K562 (cell line): Measurements from ENCODE around the gene NME7. TPM values are rescaled to one million over a fixed set of nuclear protein-coding genes. Genes with fewer than 3 reads are reported as not detected.

Experiments
- ATAC-seq: fragments of 200-7000 bp; cut with Tn5 transposase; 3 replicates; pipeline ENCODE4 v1.9.1; 2020; ENCODE audit warnings: moderate library complexity
- BruUV-seq: library from RNA; stranded (reverse); fragments of 400-500 nt; replicated peaks from 2 replicates; lab custom pipeline; 2021; lab: Mats Ljungman, UMichigan
- CTCF ChIA-PET: fragments of 300-600 bp; formaldehyde crosslinking; extraction: SDS; loops from one replicate; lab custom pipeline; 2021; ENCODE audit warnings: low intra/inter-chr PET ratio; lab: Yijun Ruan, JAX
- POLR2A ChIA-PET: fragments of 300-600, 350-650 bp; sonication (Branson Sonifier 250); formaldehyde crosslinking; extraction: SDS; loops from one replicate; lab custom pipeline; 2021; ENCODE audit warnings: antibody characterized with exemption, inconsistent platforms; lab: Yijun Ruan, JAX
- DNase-seq, 4 experiments: peaks; one replicate each; pipeline versions ENCODE4 v3.0.0 to v3.0.0-alpha.2; 2011 to 2018; ENCODE audit warnings: low spot score in 3 of 4, mixed read lengths in 3 of 4; ENCODE audit errors: extremely low read depth in 1 of 4
- FAIRE-seq: peaks from 2 replicates; lab custom pipeline; 2011; peaks lifted over from hg19 to GRCh38; lab: Jason Lieb, UNC
- H2AFZ ChIP-seq: 2 replicates; pipeline ENCODE4 v1.6.0; 2011; ENCODE audit warnings: low read depth, low read length, control low read depth, inconsistent platforms
- H3K27ac ChIP-seq: fragments of 200-600 bp; 3 replicates; pipeline ENCODE4 v1.8.0; 2011; ENCODE audit warnings: low read depth, mild to moderate bottlenecking, control low read depth, inconsistent platforms, low read length, moderate library complexity, mixed read lengths; ENCODE audit errors: extremely low read depth
- H3K27me3 ChIP-seq, 2 experiments: fragments of 300-600 bp in 1 of 2; 2 replicates in 1 of 2; 3 replicates in 1 of 2; pipeline versions ENCODE4 v1.6.0 to v1.8.0; 2011; ENCODE audit warnings: inconsistent platforms in 2 of 2, low read length in 2 of 2, mild to moderate bottlenecking in 1 of 2, mixed read lengths in 1 of 2, moderate library complexity in 1 of 2; ENCODE audit not compliant: control insufficient read depth in 2 of 2, insufficient read depth in 2 of 2
- H3K36me3 ChIP-seq: fragments of 300-600 bp; 3 replicates; pipeline ENCODE4 v1.8.0; 2011; ENCODE audit warnings: mild to moderate bottlenecking, low read length, inconsistent platforms; ENCODE audit not compliant: control insufficient read depth, insufficient read depth
- H3K4me1 ChIP-seq, 2 experiments: fragments of 200-600 bp in 1 of 2; replicated peaks in 1 of 2; 2 replicates in 1 of 2; 3 replicates in 1 of 2; pipeline versions ENCODE4 v1.5.1 to v1.8.0; 2011; ENCODE audit warnings: inconsistent platforms in 2 of 2, low read length in 2 of 2, mild to moderate bottlenecking in 1 of 2, mixed read lengths in 1 of 2, moderate library complexity in 1 of 2; ENCODE audit not compliant: control insufficient read depth in 2 of 2, insufficient read depth in 2 of 2
- H3K4me2 ChIP-seq: 2 replicates; pipeline ENCODE4 v1.6.1; 2011; ENCODE audit warnings: low read length, control low read depth, inconsistent platforms, mixed read lengths; ENCODE audit not compliant: insufficient read depth
- H3K4me3 ChIP-seq: fragments of 200-600 bp; sonication (generic), shearing (Covaris generic); 2 replicates; pipeline ENCODE4 v1.5.1; 2016; ENCODE audit warnings: control low read depth, inconsistent platforms
- H3K79me2 ChIP-seq: fragments of 200-600 bp; 3 replicates; pipeline ENCODE4 v1.8.0; 2011; ENCODE audit warnings: low read length, inconsistent platforms; ENCODE audit not compliant: control insufficient read depth, insufficient read depth
- H3K9ac ChIP-seq, 2 experiments: 2 replicates each; pipeline versions ENCODE4 v1.6.0 to v1.6.1; 2011; ENCODE audit warnings: low read depth in 2 of 2, low read length in 2 of 2, control low read depth in 1 of 2, inconsistent platforms in 1 of 2, mild to moderate bottlenecking in 1 of 2, mixed read lengths in 1 of 2; ENCODE audit not compliant: insufficient read depth in 1 of 2
- H3K9me1 ChIP-seq: one replicate; pipeline ENCODE4 v1.6.0; 2011; ENCODE audit warnings: inconsistent platforms, mild to moderate bottlenecking, low read length, moderate library complexity; ENCODE audit not compliant: control insufficient read depth, insufficient read depth
- H3K9me3 ChIP-seq: replicated peaks from 2 replicates; pipeline ENCODE4 v1.5.1; 2011; ENCODE audit warnings: low read depth, low read length, inconsistent platforms; ENCODE audit not compliant: control insufficient read depth, insufficient read depth
- H4K20me1 ChIP-seq: replicated peaks from 2 replicates; pipeline ENCODE4 v1.6.1; 2011; ENCODE audit warnings: low read length, inconsistent platforms, mixed read lengths; ENCODE audit not compliant: control insufficient read depth, insufficient read depth
- ARID1B ChIP-seq: fragments of 450-650 bp; IDR thresholded peaks from 2 replicates; pipeline ENCODE4 v1.6.1; 2016; ENCODE audit warnings: antibody characterized with exemption, mild to moderate bottlenecking, inconsistent platforms
- ATF6 ChIP-seq: sonication (generic); formaldehyde crosslinking; IDR thresholded peaks from 2 replicates; pipeline ENCODE4 v1.4.0; 2020; ENCODE audit warnings: mild to moderate bottlenecking, missing genetic modification reagents
- BHLHE40 ChIP-seq: IDR thresholded peaks from 2 replicates; pipeline ENCODE4 v1.6.1; 2011; ENCODE audit warnings: low read length, improper control_type of control experiment
- CTCF ChIP-seq, 3 experiments: IDR thresholded peaks in 2 of 3; conservative IDR thresholded peaks in 1 of 3; 2 replicates each; pipeline ENCODE4 v1.5.1; 2011 to 2012; ENCODE audit warnings: low read length in 3 of 3, mild to moderate bottlenecking in 3 of 3, control low read depth in 2 of 3, improper control_type of control experiment in 1 of 3, inconsistent platforms in 1 of 3, low read depth in 1 of 3, mixed read lengths in 1 of 3, moderate library complexity in 1 of 3; ENCODE audit not compliant: insufficient read depth in 2 of 3
- EWSR1 ChIP-seq: fragments of 450-650 bp; IDR thresholded peaks from 2 replicates; pipeline ENCODE4 v1.6.1; 2018; ENCODE audit warnings: borderline replicate concordance, mild to moderate bottlenecking, low read depth, moderate library complexity; ENCODE audit not compliant: partially characterized antibody
- GATAD2A ChIP-seq: fragments of 450-650 bp; IDR thresholded peaks from 2 replicates; pipeline ENCODE4 v1.6.1; 2017
- MTF1 ChIP-seq: fragments of 250-450 bp; sonication (Bioruptor Pico); IDR thresholded peaks from 2 replicates; pipeline ENCODE4 v1.9.0; 2021; ENCODE audit warnings: moderate library complexity, mild to moderate bottlenecking, inconsistent platforms, borderline replicate concordance
- PHTF2 ChIP-seq: fragments of 250-450 bp; sonication (Bioruptor Pico); IDR thresholded peaks from 2 replicates; pipeline ENCODE4 v1.5.0; 2021; ENCODE audit warnings: mild to moderate bottlenecking
- SMAD4 ChIP-seq: fragments of 250-450 bp; sonication (Bioruptor Pico); conservative IDR thresholded peaks from 2 replicates; pipeline ENCODE4 v1.8.0; 2021; ENCODE audit warnings: inconsistent platforms, mild to moderate bottlenecking, moderate library complexity
- TAF15 ChIP-seq: fragments of 200-400 bp; formaldehyde crosslinking; IDR thresholded peaks from 2 replicates; pipeline ENCODE4 v1.6.1; 2017; ENCODE audit warnings: mild to moderate bottlenecking, low read depth, low read length, moderate library complexity
- TAL1 ChIP-seq: fragments of 450-650 bp; IDR thresholded peaks from 2 replicates; pipeline ENCODE4 v1.6.1; 2016; ENCODE audit warnings: mild to moderate bottlenecking
- ZBTB2 ChIP-seq: fragments of 450-650 bp; IDR thresholded peaks from 2 replicates; pipeline ENCODE4 v1.6.1; 2016; ENCODE audit warnings: antibody characterized with exemption
- ZNF551 ChIP-seq: fragments of 250-450 bp; sonication (Bioruptor Pico); IDR thresholded peaks from 2 replicates; pipeline ENCODE4 v1.5.0; 2021; ENCODE audit warnings: mild to moderate bottlenecking, moderate library complexity
- WGBS: fragments of 100-300 bp; shearing (Covaris generic); methylation state at CpG from one replicate; pipeline ENCODE4 v1.1.6; 2016; ENCODE audit warnings: low coverage, mixed read lengths; ENCODE audit not compliant: insufficient coverage; ENCODE audit errors: missing lambda C conversion rate; 5-methylcytosine and 5-hydroxymethylcytosine counted together
- in situ Hi-C: fragments of 300-500 bp; cut with MboI; formaldehyde crosslinking; loops from 4 replicates; pipeline ENCODE4 v1.15.0; 2018; ENCODE audit warnings: inconsistent platforms, mixed read lengths
- intact Hi-C: fragments of 100-400 bp; cut with micrococcal nuclease; formaldehyde crosslinking; loops from 2 replicates; pipeline ENCODE4 v1.14.2; 2022
- polyA plus RNA-seq, 8 experiments: library from polyadenylated mRNA; depleted of rRNA in 4 of 8; stranded (reverse) in 5 of 8; unstranded in 3 of 8; fragments of >200 nt; fragmentation: Nextera tagmentation in 2 of 8; fragmentation: Illumina TruSeq in 1 of 8; extraction: Ambion mirVana in 2 of 8; extraction: Trizol in 1 of 8; gene quantifications; 2 replicates each; pipeline versions ENCODE4 v1.2.1 to v1.2.3, GENCODE V29; 2011 to 2014; ENCODE audit warnings: inconsistent platforms in 1 of 8, missing spikeins in 1 of 8
- total RNA-seq, 7 experiments: library from RNA; depleted of rRNA in 6 of 7; stranded (reverse); fragments of >200 nt in 6 of 7; fragmentation: Illumina TruSeq in 2 of 7; extraction: Trizol in 2 of 7; gene quantifications; 2 replicates each; pipeline versions ENCODE4 v1.2.1 to v1.2.3, GENCODE V29; 2011 to 2021; ENCODE audit warnings: low replicate concordance in 1 of 7

The NME7 gene
- total and polyA plus RNA-seq, 9 of the 15 experiments (the other 6 are each of a cell fraction or from before 2014, with no cell fraction given): 7.9 to 43.2 (median 23.9) TPM

- TF ChIP-seq SMAD4 (CRISPR knock-in tag) (0 out of 2 replicates have a peak, but pooled peaks have one; percentile 11), TAL1 (peak; percentile 50), ARID1B (peak; percentile 76)
- TF ChIP-seq, all 486 proteins: peak for 45
These were observed 96.5 kb downstream of the NME7 start (continued) for GRCh38 chr1:169271098-169271497.

GRCh38 chr1:169266133-169266532, 101.5 kb downstream of the NME7 start:
- in situ Hi-C loops: no loop called here
- no peaks in the 10 kb centered on the region for H3K79me2 ChIP-seq
- H2AFZ ChIP-seq: no peak overlapping the region
- H3K27ac ChIP-seq: no peak overlapping the region
- intact Hi-C loops: no loop called here
- whole genome bisulfite sequencing: 0% methylated on average over 1 of the region's 1 CpG
- H3K27me3 ChIP-seq: no peaks in the 10 kb centered on the region
- ChIA-PET CTCF (no interaction called here), POLR2A (no interaction called here)
- peaks cover 0 to 3% of the 10 kb centered on the region in 2 experiments; a peak in 3 of 5 replicates for H3K4me1 ChIP-seq
- H3K9me1 ChIP-seq: no peaks in the 10 kb centered on the region
- H3K9me3 ChIP-seq: no peaks in the 10 kb centered on the region
- no peaks in the 10 kb centered on the region for H3K36me3 ChIP-seq
- H3K4me2 ChIP-seq: no peak overlapping the region
- DNase-seq (no peak), FAIRE-seq (no peak), ATAC-seq (no peak)
- H3K9ac ChIP-seq: no peak overlapping the region
- no peaks in the 10 kb centered on the region for H4K20me1 ChIP-seq
- H3K4me3 ChIP-seq: no peak overlapping the region
- TF ChIP-seq BHLHE40: no peak
- TF ChIP-seq EWSR1: no peak
- no peak for TF ChIP-seq ATF6 (CRISPR knock-in tag)
- no peak for TF ChIP-seq GATAD2A
- no peak for TF ChIP-seq TAF15
- TF ChIP-seq ZNF551: no peak
- TF ChIP-seq PHTF2 (CRISPR knock-in tag): no peak
- no peak for TF ChIP-seq MTF1
- TF ChIP-seq CTCF (IDR thresholded peaks at IDR 0.05 in 2 of 3, conservative IDR thresholded peaks at IDR 0.05 in 1 of 3; ENCODE audit: insufficient read depth in 2 of 3, low read depth in 1 of 3, low read length in 3 of 3): no peak
- no peak for TF ChIP-seq ZBTB2
- TF ChIP-seq, all 486 proteins: peak for 0
- BruUV-seq: no TSS peak
